GM06990 (cell line): ENCODE measurements around the gene STAT1.

Source experiments
- DNase-seq: peaks from one replicate; pipeline ENCODE4 v3.0.0-alpha.2; 2011; ENCODE audit not compliant: insufficient read length; ENCODE audit errors: extremely low read depth
- H3K27me3 ChIP-seq: replicated peaks from 2 replicates; pipeline ENCODE4 v1.6.0; 2011; ENCODE audit warnings: low read length; ENCODE audit not compliant: control insufficient read depth, insufficient read depth
- H3K36me3 ChIP-seq: 2 replicates; pipeline ENCODE4 v1.5.1; 2011; ENCODE audit warnings: low read length; ENCODE audit not compliant: control insufficient read depth, insufficient read depth
- H3K4me3 ChIP-seq: replicated peaks from 2 replicates; pipeline ENCODE4 v1.5.1; 2011; ENCODE audit warnings: low read depth, mild to moderate bottlenecking, control low read depth, low read length
- TF ChIP-seq, protein P1 (sequence below): IDR thresholded peaks from 2 replicates; pipeline ENCODE4 v1.5.1; 2011; ENCODE audit warnings: low read length, control low read depth, mild to moderate bottlenecking, inconsistent platforms; ENCODE audit not compliant: insufficient read depth, poor library complexity, severe bottlenecking

STAT1 gene

DNA sequence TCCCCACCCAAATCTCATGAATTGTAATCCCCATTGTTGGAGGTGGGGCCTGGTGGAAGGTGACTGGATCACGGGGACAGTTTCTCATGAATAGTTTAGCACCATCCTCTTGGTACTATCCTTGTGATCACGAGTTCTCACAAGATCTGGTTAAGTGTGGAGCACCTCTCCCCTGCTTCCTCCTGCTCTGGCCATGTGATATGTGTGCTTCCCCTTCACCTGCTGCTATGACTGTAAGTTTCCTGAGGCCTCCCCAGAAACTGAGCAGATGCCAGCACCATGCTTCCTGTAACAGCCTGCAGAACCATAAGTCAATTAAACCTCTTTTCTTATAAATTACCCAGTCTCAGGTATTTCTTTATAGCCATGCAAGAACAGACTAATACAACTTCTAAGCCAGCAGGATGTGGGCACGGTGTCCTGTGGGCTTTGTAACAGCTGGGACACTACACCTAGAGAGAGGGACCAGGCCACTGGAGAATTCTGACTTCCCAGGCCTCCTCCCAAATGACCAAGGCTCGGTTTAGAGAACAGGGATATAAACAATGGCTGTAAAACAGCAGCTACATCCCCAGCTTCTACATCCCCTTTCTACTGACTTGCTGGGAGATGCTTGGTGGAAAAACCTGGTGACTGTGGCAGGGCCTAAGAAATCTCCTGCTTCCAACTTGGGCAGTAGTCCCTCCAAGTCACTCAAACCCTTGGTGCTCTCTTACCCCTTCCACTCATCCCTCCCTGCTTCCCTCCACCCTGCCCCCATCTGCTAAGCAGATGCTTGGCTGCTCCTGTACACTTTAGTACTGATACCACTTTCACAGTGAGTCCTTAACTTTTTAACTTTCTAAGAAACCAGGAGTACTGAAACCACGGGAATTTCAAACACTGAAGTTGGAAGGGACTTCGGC, 10.3 kb downstream of the STAT1 start:
- TF ChIP-seq, protein P1, sequence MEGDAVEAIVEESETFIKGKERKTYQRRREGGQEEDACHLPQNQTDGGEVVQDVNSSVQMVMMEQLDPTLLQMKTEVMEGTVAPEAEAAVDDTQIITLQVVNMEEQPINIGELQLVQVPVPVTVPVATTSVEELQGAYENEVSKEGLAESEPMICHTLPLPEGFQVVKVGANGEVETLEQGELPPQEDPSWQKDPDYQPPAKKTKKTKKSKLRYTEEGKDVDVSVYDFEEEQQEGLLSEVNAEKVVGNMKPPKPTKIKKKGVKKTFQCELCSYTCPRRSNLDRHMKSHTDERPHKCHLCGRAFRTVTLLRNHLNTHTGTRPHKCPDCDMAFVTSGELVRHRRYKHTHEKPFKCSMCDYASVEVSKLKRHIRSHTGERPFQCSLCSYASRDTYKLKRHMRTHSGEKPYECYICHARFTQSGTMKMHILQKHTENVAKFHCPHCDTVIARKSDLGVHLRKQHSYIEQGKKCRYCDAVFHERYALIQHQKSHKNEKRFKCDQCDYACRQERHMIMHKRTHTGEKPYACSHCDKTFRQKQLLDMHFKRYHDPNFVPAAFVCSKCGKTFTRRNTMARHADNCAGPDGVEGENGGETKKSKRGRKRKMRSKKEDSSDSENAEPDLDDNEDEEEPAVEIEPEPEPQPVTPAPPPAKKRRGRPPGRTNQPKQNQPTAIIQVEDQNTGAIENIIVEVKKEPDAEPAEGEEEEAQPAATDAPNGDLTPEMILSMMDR = no peak
- H3K27me3 ChIP-seq = no peaks in the 10 kb centered on the region
- H3K36me3 ChIP-seq = peaks cover 48% of the 10 kb centered on the region
- no peak overlapping the region for H3K4me3 ChIP-seq
- no peak for DNase-seq

- no peak for DNase-seq
- Histone ChIP-seq H3K4me3 (no peak overlapping the region), H3K27me3 (no peaks in the 10 kb centered on the region), H3K36me3 (peaks cover 52% of the 10 kb centered on the region)
- TF ChIP-seq, protein P1 = no peak
These were observed 12.3 kb downstream of the STAT1 start for GRCh38 chr2:191001624-191002023.

DNA sequence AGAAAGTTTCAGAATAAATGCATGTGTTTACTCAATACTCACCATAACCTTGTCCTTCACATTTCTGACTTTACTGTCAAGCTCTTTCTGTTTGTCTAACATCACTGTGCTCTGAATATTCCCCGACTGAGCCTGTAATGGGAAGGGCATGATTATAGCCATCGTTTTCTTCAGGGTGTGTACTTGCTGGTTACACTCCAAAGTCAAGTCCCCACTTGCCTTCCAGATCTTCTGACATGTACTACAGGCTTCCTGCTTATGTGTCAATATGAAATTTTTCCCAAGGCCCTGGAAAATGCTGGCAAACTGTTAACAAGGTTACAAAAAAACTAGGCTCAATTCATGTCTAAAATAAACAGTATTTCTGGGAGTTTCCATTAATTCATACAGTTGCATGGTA, 12.9 kb downstream of the STAT1 start:
- peaks cover 52% of the 10 kb centered on the region for H3K36me3 ChIP-seq
- H3K4me3 ChIP-seq = no peak overlapping the region
- no peak for DNase-seq
- TF ChIP-seq, protein P1 = no peak
- H3K27me3 ChIP-seq = no peaks in the 10 kb centered on the region

- TF ChIP-seq, protein P1 = no peak
- no peak for DNase-seq
- Histone ChIP-seq H3K4me3 (no peak overlapping the region), H3K36me3 (peaks cover 51% of the 10 kb centered on the region), H3K27me3 (no peaks in the 10 kb centered on the region)
These were observed 13.9 kb downstream of the STAT1 start for GRCh38 chr2:190999949-191000665.

DNA sequence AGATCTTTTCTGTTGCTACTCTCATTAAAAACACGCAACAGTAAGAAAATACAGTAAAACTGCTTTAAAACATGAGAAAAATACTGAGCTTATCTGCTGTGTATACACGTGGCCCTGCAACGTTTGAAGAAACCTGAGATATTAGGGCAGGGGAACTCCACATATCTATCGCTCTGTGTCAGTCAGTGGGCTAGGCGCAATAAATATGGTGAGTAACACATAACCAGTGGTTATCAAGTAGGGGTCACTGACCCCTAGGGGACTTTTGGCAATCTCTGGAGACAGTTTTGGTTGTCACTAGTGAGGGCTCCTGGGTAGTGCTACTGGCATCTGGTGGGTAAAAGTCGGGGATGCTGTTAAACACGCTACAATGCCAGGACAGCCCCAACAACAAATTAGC, 14.9 kb downstream of the STAT1 start:
- DNase-seq = no peak
- TF ChIP-seq, protein P1 = no peak
- no peak overlapping the region for H3K4me3 ChIP-seq
- H3K36me3 ChIP-seq = peaks cover 54% of the 10 kb centered on the region
- no peaks in the 10 kb centered on the region for H3K27me3 ChIP-seq
